Measurements from ENCODE around the gene LCN10.
A peak's percentile ranks its signal among the peaks of the same experiment; 100 is the strongest.
"Not testable (repeated sequence)": the region's sequence is repeated elsewhere in the genome, so short reads cannot be mapped to it uniquely, and the experiment has no call there.

LCN10 gene

DNA sequence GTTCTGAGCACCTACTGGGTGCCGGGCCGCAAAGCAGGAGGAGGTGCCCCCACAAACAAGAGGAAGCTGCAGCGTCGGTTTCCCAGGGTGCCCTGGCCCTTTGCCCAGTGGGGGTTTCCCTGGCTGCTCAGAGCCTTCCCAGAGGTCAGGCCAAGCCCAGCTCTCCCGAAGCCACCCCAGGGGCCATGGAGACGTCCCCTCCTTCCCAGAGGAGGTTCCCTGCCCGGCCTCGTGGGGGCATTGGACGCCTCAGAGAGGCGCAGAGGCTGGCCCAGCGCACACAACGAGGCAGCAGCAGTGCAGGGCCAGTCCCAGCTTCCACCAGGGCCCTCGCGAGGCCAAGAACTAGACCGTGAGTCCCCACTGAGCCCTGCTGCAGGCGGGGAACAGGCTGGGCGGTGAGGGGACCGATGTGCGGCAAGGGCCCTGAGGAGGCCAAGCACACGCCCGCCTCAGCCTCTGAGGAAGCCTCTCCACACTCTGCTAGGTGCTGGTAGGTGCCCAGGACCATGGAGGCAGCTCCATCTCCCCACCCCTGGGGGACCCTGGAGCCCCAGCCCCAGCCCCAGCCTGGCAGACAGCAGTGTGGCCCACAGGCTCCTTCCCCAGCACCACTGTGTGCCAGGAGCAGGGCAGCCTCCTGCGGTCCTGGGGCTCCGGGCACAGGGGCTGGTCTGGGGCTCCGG is 23.4 kb downstream of the LCN10 start:
- no peak for DNase-seq (ENCODE audit: low read depth in 2 of 2)

DNA sequence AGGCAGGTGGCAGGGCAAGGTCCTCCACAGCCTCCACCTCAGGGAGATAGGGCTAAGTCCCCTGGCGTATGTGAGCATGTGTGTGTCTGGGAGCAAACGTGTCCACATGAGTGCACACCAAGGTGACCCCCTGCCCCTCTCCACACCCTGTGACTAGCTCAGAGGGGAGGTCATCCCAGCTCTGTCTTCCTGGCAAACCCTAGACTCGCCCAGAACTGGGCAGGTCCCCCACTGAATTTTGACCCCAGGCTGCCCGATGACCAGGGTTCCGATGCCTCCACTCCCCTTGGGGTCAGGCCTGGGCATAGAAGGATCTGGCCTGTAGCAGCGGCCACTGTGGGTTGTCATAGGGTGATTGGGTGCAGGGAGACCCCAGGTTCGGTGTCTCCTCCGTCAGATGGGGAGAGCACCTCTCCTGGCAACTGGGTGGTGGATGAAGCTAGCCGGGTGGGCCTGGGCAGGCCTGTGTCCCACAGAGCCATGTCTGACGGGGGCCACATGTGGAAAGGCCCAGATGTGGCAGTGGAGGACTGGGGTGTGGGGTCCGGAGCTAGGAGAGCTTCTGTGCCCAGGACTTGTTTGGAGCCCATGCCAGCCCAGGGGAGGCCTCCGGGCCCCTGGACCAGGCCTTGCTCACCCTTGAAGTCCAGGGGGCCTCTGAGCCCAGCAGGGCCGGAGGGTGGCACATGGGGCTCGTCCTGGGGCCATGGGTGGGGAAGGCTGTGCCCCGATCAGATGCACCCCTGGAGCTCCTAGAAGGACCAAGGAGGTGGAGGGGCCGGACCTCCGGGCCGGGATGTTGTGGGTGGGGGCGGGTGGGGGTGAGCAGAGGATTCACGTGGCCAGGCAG is 24.2 kb downstream of the LCN10 start:
- DNase-seq (ENCODE audit: low read depth in 2 of 2), result no peak

DNA sequence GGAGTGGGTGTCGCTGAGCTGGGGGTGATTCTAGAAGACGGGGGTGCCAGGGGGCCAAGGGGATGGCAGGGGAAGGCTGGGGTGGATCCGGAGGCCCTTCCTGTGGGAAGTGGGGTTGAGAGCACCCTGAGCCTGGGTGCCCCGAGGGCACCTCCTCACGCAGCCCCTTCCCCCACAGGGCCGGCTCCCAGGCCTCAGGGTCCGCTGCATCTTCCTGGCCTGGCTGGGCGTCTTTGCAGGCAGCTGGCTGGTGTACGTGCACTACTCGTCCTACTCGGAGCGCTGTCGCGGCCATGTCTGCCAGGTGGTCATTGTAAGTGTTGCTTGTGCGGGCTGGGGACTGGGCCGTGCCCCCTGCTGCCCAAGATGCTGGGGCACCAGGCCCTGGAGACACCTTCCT is 25.3 kb downstream of the LCN10 start:
- DNase-seq (ENCODE audit: low read depth in 2 of 2), result no peak

DNA sequence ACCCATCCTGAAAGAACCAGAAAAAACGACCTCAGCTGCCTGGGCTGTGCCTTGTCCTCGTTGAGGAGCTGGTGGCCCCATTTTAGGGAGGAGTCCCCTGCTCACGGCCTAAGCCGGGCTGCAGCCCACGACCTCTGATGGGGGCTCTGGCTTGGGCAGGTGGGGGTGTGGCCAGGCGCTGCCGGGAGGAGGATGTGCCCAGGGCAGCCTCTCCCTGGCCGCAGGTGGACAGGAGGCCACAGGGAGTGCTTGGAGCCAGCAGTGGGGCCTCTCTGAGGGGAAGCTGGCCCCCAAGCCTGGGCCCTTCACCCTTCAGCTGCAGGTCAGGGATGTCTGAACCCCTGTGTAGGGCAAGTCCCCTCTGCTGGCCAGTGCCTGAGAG is 27.9 kb downstream of the LCN10 start:
- DNase-seq (ENCODE audit: low read depth in 2 of 2), result no peak

DNA sequence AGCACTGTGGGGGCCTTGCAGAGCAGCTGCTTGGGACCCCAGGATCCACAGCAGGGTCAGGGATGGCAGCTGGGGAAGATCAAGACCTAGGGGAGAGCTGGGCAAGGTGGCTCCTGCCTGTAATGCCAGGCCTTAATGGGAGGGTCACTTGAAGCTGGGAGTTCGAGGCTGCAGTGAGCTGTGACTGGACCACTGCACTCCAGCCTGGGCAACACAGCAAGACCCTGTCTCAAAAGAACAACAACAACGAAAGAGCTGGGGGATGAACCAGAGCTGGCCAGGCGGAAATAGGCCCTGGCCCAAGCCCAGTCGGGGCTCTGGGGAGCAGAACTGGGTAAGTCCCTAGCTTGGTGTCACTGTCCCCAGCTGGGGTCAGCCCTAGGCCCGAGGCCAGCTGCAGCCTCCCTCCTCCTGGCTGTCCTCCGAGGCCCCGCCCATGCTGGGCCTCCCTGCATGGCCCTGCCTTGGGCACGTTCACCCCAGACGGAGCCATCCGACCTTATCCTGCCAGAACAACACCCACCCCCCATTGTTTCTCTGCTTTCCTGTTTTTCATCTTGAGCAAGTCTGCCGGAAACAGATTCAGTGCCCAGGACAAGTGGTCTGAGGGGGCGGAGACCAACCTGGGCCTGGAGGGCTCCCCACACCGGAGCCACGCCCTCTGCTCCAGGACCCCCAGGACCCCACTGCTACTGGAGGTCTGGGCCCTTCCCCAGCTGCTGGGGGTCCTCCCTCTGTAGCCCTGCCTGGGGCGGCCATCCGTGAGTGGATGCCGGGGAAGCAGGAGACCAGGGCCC is 28.4 kb downstream of the LCN10 start:
- DNase-seq (ENCODE audit: low read depth in 2 of 2), result no peak

DNA sequence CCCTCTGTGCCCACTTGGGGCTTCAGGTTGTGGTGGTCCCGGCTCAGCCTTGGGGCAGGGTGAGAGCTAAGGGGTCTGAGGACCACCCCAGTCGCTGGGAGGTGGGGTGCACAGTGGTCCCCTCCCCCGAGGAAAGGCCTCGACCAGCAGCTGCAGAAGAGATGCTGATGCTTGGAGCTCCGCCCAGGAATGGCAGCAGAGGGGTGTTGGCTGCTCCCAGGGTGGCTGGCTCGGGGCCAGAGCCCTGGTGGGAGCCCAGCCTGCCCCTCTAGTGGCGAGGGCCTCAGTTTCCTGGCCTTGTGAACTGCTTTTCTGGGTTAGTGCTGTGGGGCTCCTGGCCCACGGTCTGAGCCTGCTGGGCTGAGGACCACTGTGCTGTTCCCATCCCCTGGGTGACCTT is 29.2 kb downstream of the LCN10 start:
- DNase-seq (ENCODE audit: low read depth in 2 of 2), result no peak

DNA sequence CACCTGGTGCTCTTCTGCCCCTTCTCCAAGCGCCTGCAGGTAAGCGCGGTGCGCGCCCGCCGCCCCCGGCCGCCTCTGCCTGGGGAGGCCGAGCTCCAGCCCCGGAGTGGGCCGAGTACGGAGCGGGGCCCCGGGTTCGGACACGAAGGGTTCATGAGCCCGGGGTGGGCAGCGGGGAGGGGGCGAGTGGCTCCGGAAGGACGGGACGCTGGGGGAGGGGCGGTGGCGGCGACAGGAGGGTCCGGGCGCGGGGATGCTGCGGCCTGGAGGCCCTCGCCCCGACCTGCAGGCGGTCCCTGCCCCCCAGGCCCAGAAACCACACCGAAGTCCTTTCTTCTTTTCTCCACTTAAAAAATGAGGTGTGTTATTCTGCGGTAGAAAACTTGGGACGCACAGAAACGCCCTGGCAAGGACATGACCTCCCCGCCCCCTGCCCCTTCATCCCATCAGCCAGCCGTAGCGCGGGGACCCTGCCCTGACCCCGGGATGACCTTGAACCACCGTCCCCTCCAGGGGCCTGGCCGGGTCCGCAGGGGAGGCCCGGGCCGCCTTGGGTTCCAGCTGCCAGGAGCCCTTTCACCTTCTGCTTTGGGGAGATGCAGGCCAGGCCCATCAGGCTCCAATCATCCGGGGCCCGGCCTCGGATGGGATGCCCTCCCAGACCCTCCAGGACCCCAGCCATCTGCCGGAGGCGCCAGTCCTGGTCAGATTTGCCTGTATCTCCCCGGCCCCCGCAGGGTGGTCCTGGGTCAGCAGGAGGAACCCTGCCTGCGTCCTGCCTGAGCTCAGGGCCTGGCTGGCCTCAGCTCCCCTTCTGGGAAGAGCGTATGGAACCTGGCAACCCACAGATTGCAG is 29.8 kb downstream of the LCN10 start:
- no peak for DNase-seq (ENCODE audit: low read depth in 2 of 2)

DNA sequence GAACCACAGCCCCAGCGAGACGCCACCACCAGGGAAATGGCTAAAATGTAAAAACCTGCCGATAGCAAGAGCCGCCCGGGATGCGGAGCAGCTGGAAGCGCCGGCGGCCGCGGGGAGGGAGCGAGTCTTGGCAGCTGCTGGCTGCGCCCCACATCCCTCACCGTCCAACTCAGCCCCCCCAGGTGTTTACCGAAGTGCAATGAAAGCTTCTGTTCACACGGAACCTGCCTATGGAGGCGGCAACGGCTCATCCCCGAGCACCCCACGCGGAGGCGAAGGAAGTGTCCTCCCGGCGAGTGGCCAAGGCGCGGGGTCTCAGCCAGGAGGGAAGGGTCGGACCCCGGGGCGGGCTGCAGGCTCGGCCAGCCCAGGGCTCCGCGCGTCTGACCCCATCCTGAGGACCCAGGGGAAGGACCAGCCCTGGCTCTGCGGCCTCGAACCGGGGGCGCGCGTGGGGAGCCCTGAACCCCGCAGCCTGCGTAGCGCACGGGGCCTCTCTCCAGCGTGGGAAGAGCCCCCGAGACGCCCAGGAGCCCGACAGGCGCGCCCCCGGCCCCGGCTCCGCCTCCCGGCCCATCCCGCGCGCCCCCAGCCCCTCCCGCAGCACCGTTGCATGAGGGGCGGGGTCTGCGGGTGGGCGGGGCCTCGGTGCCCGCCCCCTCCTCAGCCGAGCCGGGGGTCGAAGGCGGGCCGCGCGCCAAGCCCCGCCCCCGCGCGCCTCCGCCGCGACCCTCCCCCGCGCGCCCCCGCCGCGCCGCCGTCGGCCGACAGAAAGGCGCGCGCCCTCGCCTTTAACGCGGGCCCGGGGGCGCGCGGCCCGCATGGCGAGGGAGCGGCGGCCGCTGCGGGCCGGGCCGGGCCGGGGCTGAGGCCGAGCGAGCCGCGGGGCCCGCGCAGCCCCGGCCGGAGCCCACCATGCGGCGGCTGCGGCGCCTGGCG is 30.7 kb downstream of the LCN10 start, which contains the start of gene DIPK1B:
Gene DIPK1B (plus strand): TSS at position 822 of the 939 bp plus-strand sequence. CDS start 94 bp downstream, at position 916.
- no peak for DNase-seq (ENCODE audit: low read depth in 2 of 2)

DNA sequence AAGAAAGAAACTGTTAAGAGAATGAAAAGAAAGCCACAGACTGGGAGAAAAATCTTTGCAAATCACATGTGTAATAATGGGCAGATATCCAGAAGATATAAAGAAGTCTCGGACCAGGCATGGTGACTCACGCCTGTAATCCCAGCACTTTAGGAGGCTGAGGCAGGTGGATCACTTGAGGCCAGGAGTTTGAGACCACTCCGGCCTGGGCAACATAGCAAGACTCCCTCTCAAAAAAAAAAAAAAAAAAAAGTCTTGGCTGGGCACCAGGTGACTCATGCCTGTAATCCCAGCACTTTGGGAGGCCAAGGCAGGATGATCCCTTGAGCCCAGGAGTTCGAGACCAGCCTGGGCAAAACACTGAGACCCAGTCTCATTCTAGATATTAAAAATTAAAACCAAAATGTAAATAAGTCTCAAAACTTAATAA is 31.5 kb downstream of the LCN10 start:
- DNase-seq (ENCODE audit: low read depth in 2 of 2), result not testable (repeated sequence)

DNA sequence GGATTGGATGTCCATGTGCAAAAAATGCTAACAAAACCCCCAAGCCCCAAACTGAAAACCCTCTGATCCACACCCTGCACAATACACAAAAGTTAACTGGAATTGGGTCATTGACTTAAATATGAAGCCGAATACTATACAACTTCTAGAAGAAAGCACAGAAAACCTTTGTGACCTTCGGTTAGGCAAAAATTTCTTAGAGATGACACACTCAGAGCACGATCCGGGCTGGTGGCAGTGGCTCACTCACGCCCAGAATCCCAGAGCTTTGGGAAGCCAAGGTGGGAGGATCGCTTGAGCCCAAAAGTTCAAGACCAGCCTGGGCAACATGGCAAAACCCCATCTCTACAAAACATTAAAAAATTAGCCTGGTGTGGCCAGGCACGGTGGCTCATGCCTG is 32.2 kb downstream of the LCN10 start:
- no peak for DNase-seq (ENCODE audit: low read depth in 2 of 2)

DNA sequence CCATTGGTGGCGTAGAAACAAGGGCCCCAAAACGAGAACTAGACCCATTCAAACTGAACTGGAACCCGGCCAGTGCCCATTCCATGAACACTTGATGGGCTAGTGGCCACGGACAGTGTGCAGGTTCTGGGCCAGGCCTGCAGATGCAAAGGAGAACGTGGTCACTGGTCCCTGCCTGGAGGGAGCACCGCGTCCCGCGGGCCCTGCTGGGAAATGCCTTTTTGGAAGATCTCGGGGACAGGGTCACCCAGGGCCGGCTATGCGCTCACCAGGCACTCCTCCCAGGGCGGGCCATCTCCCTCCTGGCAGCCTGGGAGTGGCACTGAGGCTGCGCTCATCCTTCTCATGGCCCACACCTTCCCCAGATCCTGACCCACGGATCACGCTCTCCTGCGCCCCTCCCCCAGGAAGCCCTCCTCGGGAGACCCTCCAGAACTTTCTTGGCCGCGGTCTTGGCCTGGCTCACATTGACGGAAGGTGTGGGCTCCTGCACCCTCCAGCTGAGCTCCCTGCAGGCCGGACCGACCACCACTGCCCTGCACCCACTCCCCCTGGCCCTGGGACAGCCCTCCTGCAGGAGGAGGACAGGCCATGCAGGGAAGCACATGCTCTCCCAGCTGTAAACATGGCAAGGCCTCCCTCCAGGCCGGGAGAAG is 33.2 kb downstream of the LCN10 start:
- DNase-seq (ENCODE audit: low read depth in 2 of 2), result no peak

DNA sequence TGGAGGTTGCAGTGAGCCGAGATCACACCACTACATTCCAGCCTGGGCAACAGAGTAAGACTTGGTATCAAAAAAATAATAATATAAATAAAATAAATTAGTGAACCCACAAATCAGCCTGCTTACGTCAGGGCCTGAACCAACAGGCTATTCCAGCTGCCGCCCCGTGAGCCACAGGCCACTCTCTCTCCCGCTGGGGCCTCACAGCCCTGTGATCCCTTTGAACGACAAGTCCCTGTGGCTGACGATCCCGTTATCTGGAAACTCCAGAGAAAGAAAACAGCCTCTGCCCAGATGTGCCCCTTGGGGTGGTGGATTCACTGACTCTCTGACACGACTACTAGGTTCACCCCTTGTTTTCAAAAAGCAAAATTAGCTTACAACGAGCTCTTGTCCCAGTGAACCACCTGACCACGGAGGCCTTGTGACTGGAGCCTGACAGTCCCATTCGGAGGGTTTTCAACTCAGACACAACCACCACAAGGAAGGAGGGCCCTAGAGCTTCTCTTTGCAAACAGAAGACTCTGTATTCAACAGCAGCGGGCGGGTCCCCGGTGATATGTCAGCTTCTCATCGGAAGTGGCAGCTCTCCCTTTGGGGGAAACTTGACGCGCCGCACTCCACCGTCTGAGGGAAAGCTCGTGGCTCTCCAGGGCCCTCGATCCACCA is 34.8 kb downstream of the LCN10 start:
- no peak for DNase-seq (ENCODE audit: low read depth in 2 of 2)

DNA sequence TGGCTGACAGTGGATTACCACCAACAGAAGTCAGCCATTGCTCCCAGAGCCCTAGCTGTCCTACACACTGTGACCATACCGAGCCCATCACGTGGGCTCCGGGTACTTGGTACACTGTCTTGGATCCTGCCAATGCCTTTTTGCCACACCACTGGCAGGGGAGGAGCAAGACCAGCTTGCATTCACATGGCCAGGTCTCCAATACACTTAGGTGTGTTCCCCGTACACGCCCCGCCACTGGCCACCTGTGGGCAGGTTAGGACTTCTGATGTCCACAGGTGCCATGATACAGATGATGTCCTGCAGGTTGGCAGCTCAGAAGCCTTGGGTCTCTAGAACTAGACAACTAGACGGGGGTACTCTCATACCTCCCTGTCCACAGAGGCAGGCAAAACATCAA is 35.7 kb downstream of the LCN10 start:
- DNase-seq (ENCODE audit: low read depth in 2 of 2), result no peak

DNA sequence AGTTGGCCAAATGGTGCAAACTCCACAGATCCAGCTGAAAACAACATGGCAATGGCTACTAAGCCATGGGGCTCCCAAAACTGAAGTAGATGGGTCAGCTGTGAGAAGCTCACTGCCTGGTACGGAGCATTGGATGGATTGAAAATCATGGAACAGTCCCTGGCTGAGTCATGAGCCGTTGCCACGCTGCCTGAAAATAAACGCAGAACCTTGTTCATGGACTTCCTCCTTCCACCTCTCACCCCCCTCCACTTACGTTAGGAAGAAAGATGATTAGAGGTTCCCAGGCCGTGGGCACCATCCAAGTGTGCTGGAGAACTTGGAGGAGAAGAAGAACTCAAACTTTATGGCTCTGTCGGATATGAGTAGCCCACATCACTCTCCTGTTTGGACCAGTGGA is 37.2 kb downstream of the LCN10 start:
- no peak for DNase-seq (ENCODE audit: low read depth in 2 of 2)

DNA sequence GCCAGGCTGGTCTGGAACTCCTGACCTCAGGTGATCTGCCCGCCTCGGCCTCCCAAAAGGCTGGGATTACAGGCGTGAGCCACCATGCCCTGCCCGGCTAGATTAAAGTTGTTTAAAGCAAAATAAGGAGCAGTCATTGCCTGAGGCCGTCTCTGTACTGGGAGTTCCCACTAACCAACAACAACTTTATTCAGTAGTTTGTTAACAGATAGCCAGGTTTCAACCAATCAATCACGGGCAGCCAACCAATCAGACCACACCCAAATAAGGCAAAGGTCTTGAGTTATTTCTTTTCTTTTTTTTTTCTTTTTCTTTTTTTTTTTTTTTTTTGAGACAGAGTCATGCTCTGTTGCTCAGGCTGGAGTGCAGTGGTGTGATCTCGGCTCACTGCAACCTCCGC is 38.0 kb downstream of the LCN10 start:
- DNase-seq (ENCODE audit: low read depth in 2 of 2), result not testable (repeated sequence)

DNA sequence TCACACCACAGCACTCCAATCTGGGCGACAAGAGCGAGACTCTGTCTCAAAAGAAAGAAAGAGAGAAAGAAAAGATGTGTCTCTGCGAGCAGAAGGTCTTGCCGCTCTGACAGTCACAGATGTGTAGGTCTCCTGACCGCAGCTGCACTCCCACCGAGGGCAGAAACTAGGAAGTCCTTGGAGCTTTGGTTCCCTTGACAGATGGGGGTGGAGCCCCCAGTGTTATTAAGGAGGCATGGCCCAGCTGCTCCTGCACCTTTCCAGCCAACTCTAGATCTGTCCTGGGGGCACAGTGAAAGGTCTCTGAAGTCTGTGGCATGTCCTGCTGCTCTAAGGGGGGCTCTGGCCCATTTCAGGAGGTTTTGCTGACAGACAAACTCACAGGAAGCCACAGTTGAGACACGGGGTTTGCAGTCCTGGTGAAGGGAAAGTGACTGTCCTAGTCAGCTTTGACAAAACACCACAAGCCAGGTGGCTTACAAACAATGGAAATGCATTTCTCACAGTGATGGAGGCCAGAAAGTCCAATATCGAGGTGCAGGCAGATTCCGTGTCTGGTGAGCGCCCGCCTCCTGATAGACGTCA is 39.4 kb downstream of the LCN10 start:
- DNase-seq (ENCODE audit: low read depth in 2 of 2), result no peak

DNA sequence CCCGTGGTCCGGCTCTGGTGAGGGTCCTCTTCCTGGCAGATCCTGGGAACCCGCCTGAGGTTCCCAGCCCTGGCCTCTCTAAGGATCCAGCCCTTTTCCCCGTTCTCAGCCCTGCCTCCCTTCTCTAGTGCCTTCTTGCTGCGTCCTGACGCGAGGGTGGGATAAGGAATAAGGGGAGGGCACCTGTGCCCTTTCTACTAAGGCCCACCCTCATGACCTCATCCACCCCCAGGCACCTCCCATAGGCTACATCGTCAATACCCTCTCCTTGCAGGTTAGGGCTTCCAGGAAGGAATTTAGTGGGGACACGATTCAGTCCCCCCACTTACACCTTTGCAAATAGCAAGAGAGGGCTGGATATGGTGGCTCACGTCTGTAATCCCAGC is 41.1 kb downstream of the LCN10 start:
- DNase-seq (ENCODE audit: low read depth in 2 of 2), result no peak

DNA sequence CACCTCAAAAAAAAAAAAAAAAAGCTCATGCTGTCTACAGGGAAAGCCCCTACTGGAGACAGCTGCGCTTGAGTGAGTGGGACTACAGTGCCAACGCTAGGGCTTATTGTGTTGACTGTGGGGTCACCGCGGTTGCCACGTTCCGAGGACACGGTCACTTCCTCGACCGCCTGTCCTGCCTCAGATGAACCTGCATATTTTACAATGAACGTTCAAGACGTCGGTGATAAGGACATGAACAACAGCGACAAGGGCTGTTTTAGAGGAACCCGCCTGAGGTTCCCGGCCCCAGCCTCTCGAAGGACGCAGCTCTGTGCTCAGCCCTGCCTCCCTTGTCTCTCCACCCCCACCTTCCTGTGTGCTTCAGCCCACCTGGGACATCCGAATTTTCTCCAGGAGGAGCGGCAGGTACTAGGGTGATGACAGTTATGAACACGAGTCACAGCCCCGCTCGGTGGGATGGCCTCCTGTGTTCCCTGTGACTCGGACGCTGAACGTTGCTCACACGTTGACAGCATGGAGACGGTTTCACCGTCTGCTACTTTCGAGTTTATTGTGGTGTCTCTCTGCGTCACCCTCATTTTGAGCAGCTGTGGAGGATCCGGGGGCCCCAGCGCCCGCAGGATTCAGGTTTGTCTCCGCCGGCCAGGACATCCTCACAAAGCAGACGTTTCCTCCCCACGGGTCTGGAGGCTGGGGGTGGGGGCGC is 41.6 kb downstream of the LCN10 start:
- peak; percentile 67 to 70 for DNase-seq (ENCODE audit: low read depth in 2 of 2)

All from stimulated activated CD4-positive, alpha-beta T cell treated with anti-CD3 and anti-CD28 coated beads, Interleukin-4, amount 100 ng/mL, for 48 hours (primary cell).